HG02798 (cell line): Measurements from ENCODE around the gene ASXL2.
"Not testable (repeated sequence)": the region's sequence is repeated elsewhere in the genome, so short reads cannot be mapped to it uniquely, and the experiment has no call there.

ENCODE experiments used
- ATAC-seq: cut with Tn5 transposase; IDR thresholded peaks from one replicate; pipeline ENCODE4 v1.9.1; 2021; ENCODE audit warnings: mild to moderate bottlenecking; ENCODE audit not compliant: unreplicated experiment, poor library complexity

ASXL2 gene

GRCh38 chr2:25878361-25879132, at the start of gene ASXL2:
TSS of gene ASXL2 (minus strand) at chr2:25878487. CDS start at chr2:25878222, 265 bp downstream.
- ATAC-seq = peak; percentile 96

GRCh38 chr2:25926984-25927756, 48.9 kb upstream of the ASXL2 start:
- no peak for ATAC-seq

GRCh38 chr2:25922501-25922900, 44.2 kb upstream of the ASXL2 start:
- ATAC-seq = no peak

- no peak for ATAC-seq
Measured at GRCh38 chr2:25920786-25921415, 42.6 kb upstream of the ASXL2 start.

- no peak for ATAC-seq
Measured at GRCh38 chr2:25920336-25920735, 42.0 kb upstream of the ASXL2 start.

- ATAC-seq = no peak
Measured at GRCh38 chr2:25917832-25918231, 39.5 kb upstream of the ASXL2 start.

- not testable (repeated sequence) for ATAC-seq
Measured at GRCh38 chr2:25917411-25917810, 39.1 kb upstream of the ASXL2 start.

GRCh38 chr2:25915944-25916772, 37.9 kb upstream of the ASXL2 start:
- ATAC-seq = not testable (repeated sequence)

GRCh38 chr2:25915411-25915810, 37.1 kb upstream of the ASXL2 start:
- not testable (repeated sequence) for ATAC-seq

- ATAC-seq = not testable (repeated sequence)
Measured at GRCh38 chr2:25913696-25913973, 35.3 kb upstream of the ASXL2 start.

- no peak for ATAC-seq
Measured at GRCh38 chr2:25912851-25913695, 34.8 kb upstream of the ASXL2 start.

GRCh38 chr2:25909574-25909973, 31.3 kb upstream of the ASXL2 start:
- not testable (repeated sequence) for ATAC-seq

GRCh38 chr2:25905126-25905525, 26.8 kb upstream of the ASXL2 start:
- ATAC-seq = no peak

GRCh38 chr2:25903216-25903776, 25.0 kb upstream of the ASXL2 start:
- ATAC-seq = no peak

- no peak for ATAC-seq
Measured at GRCh38 chr2:25899404-25899970, 21.2 kb upstream of the ASXL2 start.

GRCh38 chr2:25897506-25897905, 19.2 kb upstream of the ASXL2 start:
- no peak for ATAC-seq

GRCh38 chr2:25896308-25896707, 18.0 kb upstream of the ASXL2 start:
- ATAC-seq = not testable (repeated sequence)

- ATAC-seq = no peak
Measured at GRCh38 chr2:25895610-25896009, 17.3 kb upstream of the ASXL2 start.

GRCh38 chr2:25895018-25895417, 16.7 kb upstream of the ASXL2 start:
- no peak for ATAC-seq
